Measurements from ENCODE around the gene MEGF9.

GRCh38 chr9:120572472-120572871, 141.8 kb downstream of the MEGF9 start:
- no peak for TF ChIP-seq CTCF (IDR thresholded peaks at IDR 0.05)
- TF ChIP-seq POLR2A (IDR thresholded peaks at IDR 0.05) = no peak
